GM21528 (cell line): ENCODE results near the gene FLT4.

Experiments used
- ATAC-seq: cut with Tn5 transposase; IDR thresholded peaks from one replicate; pipeline ENCODE4 v1.9.1; 2021; ENCODE audit warnings: mild to moderate bottlenecking, moderate library complexity; ENCODE audit not compliant: unreplicated experiment, low FRiP score

The FLT4 gene

GRCh38 chr5:180628211-180628610 lies 21.2 kb downstream of the FLT4 start:
- ATAC-seq = no peak

GRCh38 chr5:180627386-180628120 lies 21.8 kb downstream of the FLT4 start:
- ATAC-seq = no peak

GRCh38 chr5:180626661-180627385 lies 22.6 kb downstream of the FLT4 start:
- no peak for ATAC-seq

GRCh38 chr5:180625791-180626660 lies 23.4 kb downstream of the FLT4 start:
- no peak for ATAC-seq

GRCh38 chr5:180625125-180625790 lies 24.1 kb downstream of the FLT4 start:
- no peak for ATAC-seq

- no peak for ATAC-seq
Measured at GRCh38 chr5:180624587-180624986, 24.8 kb downstream of the FLT4 start.

- no peak for ATAC-seq
Measured at GRCh38 chr5:180623844-180624243, 25.6 kb downstream of the FLT4 start.

- ATAC-seq = no peak
Measured at GRCh38 chr5:180623411-180623834, 26.0 kb downstream of the FLT4 start.

GRCh38 chr5:180622910-180623309 lies 26.5 kb downstream of the FLT4 start:
- ATAC-seq = no peak

- no peak for ATAC-seq
Measured at GRCh38 chr5:180621311-180621710, 28.1 kb downstream of the FLT4 start.

- no peak for ATAC-seq
Measured at GRCh38 chr5:180620014-180620413, 29.4 kb downstream of the FLT4 start.

GRCh38 chr5:180619563-180619915 lies 29.9 kb downstream of the FLT4 start:
- no peak for ATAC-seq

GRCh38 chr5:180618829-180619562 lies 30.4 kb downstream of the FLT4 start:
- no peak for ATAC-seq

GRCh38 chr5:180618487-180618828 lies 30.9 kb downstream of the FLT4 start:
- ATAC-seq = no peak

- no peak for ATAC-seq
Measured at GRCh38 chr5:180613814-180614188, 35.6 kb downstream of the FLT4 start.

GRCh38 chr5:180613188-180613813 lies 36.1 kb downstream of the FLT4 start:
- no peak for ATAC-seq

GRCh38 chr5:180612683-180613082 lies 36.7 kb downstream of the FLT4 start:
- no peak for ATAC-seq

GRCh38 chr5:180611140-180611850 lies 38.1 kb downstream of the FLT4 start:
- ATAC-seq = no peak
